Esophagus muscularis mucosa (tissue), 4 donors: ENCODE results near the gene SCFD2.

ENCODE experiments used
- CTCF ChIP-seq, 3 experiments: fragments of 200-600 bp in 2 of 3; fragments of 450-650 bp in 1 of 3; sonication (generic) in 2 of 3; IDR thresholded peaks; one replicate each; pipeline ENCODE4 v1.5.1; 2017 to 2019; ENCODE audit warnings: antibody characterized with exemption in 3 of 3, mild to moderate bottlenecking in 2 of 3, moderate library complexity in 1 of 3
- EP300 ChIP-seq: sonication (generic); formaldehyde crosslinking; IDR thresholded peaks from one replicate; pipeline ENCODE4 v1.6.1; 2017; ENCODE audit warnings: antibody characterized with exemption
- POLR2A ChIP-seq: fragments of 450-650 bp; IDR thresholded peaks from one replicate; pipeline ENCODE4 v1.6.1; 2017; ENCODE audit warnings: antibody characterized with exemption, moderate library complexity, mild to moderate bottlenecking, low read depth
- POLR2AphosphoS5 ChIP-seq, 2 donors: sonication (generic); formaldehyde crosslinking; IDR thresholded peaks; one replicate each; pipeline ENCODE4 v1.6.1; 2017; ENCODE audit warnings: antibody characterized with exemption in 2 of 2

GRCh38 chr4:53169695-53170617 is 195.9 kb downstream of the SCFD2 start:
- TF ChIP-seq CTCF (IDR thresholded peaks at IDR 0.05), result no peak
- TF ChIP-seq POLR2A, result no peak
- TF ChIP-seq POLR2AphosphoS5 (IDR thresholded peaks at IDR 0.05), result no peak
- TF ChIP-seq EP300, result no peak
